ENCODE measurements around the gene TMA7.

The TMA7 gene

DNA sequence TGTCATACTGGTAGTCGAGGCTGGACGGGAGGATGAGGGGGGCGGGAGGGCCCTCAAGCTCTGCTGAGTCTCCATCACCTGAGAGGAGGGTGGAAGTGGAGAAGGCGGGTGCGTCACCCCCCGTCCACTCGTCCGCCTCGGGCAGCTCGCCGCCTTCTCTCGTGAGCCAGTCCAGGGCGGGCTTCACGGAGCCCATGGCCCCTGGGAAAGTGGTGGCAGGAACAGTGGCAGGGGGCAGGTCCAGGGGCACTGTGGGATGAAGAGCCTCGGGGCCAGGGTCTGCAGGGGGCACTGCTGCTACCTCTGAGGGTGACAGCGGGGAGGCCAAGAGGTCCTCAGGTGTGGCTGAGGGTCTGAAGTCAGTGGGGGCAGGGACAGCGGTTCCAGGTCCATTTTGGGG lies 20.5 kb upstream of the TMA7 start:
- no peak for TF ChIP-seq CTCF (IDR thresholded peaks at IDR 0.05; ENCODE audit: low read depth, low read length)
- DNase-seq (ENCODE audit: extremely low read depth, low read depth) = no peak

GRCh38 chr3:48420561-48420960 lies 19.5 kb upstream of the TMA7 start:
- TF ChIP-seq CTCF (IDR thresholded peaks at IDR 0.05; ENCODE audit: low read depth, low read length) = no peak
- no peak for DNase-seq (ENCODE audit: extremely low read depth, low read depth)

- DNase-seq (ENCODE audit: extremely low read depth, low read depth) = no peak
- no peak for TF ChIP-seq CTCF (IDR thresholded peaks at IDR 0.05; ENCODE audit: low read depth, low read length)
Measured at GRCh38 chr3:48422272-48422671, 17.8 kb upstream of the TMA7 start.

DNA sequence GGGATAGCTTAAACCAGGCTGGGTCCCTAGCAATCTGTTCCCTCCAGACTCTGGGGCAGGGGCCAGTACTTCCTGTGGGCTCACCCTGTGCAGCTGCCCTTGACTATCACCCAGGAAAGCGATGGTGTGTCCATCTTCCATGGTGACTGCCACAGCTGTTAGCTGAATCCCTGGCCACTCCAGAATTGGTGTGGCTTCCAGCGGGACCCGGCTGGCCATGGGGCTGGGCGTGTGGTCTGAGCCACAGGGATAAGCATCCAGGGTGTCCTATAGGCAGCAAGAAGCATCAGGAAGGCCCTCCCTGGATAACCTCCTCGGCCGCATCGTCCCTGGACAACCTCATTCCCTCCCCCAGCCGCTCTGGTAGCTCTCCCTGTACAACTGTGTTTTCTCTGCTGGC lies 17.4 kb upstream of the TMA7 start:
- DNase-seq (ENCODE audit: extremely low read depth, low read depth) = no peak
- TF ChIP-seq CTCF (IDR thresholded peaks at IDR 0.05; ENCODE audit: low read depth, low read length) = no peak

DNA sequence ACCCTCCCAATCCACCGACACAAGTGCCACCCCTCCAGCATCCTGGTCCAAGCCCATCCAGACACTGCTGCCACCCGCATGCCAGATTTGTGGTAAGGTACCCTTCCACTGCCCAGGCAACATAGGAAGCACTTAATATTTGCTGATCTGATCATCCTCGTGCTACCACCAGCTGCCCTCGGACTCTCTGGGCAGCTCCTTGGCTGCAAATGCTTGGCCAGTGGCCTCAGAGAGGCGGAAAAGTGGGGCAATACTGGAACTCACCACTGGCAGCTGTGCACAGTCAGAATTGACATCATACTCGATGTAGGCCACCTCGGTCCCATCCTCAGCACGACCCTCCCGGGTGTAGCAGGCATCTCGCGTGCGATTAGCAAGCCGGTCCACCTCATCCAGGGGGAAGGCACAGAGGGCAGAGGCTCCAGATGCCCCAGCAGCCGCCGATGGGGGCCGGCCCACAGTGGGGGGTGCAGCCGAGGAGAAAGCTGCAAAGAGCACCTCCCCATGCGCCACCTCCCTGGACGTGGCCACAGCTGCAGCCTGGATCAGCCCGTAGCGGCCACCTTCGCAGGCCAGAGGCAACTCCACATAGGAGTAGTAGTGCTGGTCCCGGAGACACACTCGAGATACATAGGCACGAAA lies 16.7 kb upstream of the TMA7 start:
- DNase-seq (ENCODE audit: extremely low read depth, low read depth) = no peak
- no peak for TF ChIP-seq CTCF (IDR thresholded peaks at IDR 0.05; ENCODE audit: low read depth, low read length)

DNA sequence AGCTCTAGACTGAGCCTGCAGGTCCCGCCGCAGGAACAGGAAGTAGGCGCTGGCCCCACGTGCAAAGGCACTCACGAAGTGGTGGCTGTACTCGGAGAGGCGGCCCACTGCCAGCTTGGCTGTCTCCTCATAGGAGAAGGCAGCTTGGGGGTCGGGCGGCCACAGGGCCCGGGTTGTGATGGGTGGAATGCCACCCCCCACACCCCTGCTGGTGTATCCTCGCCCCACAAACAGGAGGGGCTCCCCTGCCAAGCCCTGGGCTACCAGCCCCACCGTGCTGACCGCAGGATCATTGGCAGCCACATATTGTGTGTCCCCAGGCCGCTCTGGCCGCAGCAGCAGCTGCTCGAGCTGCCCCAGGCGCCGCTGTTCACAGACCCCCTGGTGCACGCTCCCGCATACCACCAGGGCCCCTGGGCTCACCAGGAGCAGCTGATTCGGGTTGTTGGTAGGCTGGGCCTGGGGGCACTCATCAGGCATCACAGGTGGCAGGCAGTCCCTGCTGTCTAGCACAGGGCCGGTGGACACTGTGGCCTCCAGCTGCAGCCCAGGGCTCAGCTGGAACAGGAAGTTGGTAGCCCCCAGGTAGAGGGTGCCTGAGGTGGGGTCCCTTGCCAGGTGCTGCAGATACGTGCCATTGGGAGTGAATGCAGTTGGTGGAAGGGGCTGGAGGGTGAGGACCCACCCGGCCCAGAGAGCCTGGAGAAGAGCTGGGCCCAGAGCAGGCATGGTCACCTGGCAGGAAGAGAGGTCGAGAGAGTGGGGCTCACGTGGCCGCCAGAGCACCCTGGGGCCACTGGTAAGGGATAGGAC lies 16.0 kb upstream of the TMA7 start:
- TF ChIP-seq CTCF (IDR thresholded peaks at IDR 0.05; ENCODE audit: low read depth, low read length) = no peak
- DNase-seq (ENCODE audit: extremely low read depth, low read depth) = no peak

DNA sequence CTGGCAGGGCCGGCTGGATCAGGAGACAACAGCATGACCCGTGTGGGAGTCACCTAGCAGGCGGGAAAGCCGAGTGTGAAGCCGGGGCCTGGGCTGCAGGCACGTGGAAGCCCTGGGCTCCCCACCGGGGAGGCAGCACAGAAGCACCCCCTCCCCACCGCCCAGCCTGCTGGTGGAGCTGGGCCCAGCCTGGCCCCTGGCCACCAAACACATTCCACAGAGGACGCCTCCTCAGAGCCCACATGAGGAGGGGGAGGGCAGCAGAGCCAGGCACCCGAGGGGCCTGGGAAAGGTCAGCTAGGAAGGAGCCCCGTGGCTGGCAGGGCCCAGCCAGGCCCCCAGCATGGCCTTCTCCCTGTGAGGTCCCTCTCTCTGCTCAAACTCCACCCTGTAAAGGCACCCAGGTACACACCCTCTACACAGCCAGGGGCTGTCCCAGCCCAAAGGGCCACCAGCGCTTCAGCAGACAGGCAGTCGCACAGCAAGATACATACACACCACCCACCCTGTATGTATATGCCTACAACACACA lies 14.7 kb upstream of the TMA7 start:
- no peak for DNase-seq (ENCODE audit: extremely low read depth, low read depth)
- no peak for TF ChIP-seq CTCF (IDR thresholded peaks at IDR 0.05; ENCODE audit: low read depth, low read length)

Data from AG09319 (cell line).